WTC11 (cell line): ENCODE data around the gene MEGF11. TPM values are rescaled to one million over a fixed set of nuclear protein-coding genes. Genes with fewer than 3 reads are reported as not detected.

Experiments used
- ATF2 ChIP-seq: sonication (generic); formaldehyde crosslinking; IDR thresholded peaks from 2 replicates; pipeline ENCODE4 v1.8.1; 2022; ENCODE audit warnings: low read depth, missing genetic modification reagents, borderline replicate concordance
- E2F4 ChIP-seq: sonication (generic); formaldehyde crosslinking; IDR thresholded peaks from 2 replicates; pipeline ENCODE4 v1.8.1; 2022; ENCODE audit warnings: low read depth, mild to moderate bottlenecking, moderate library complexity, missing genetic modification reagents, borderline replicate concordance
- GTF2I ChIP-seq: fragments of 250-450 bp; sonication (Bioruptor Pico); conservative IDR thresholded peaks from 2 replicates; pipeline ENCODE4 v1.4.0; 2021; ENCODE audit warnings: mild to moderate bottlenecking
- MYBL2 ChIP-seq: sonication (generic); formaldehyde crosslinking; IDR thresholded peaks from 2 replicates; pipeline ENCODE4 v1.8.1; 2023; ENCODE audit warnings: mild to moderate bottlenecking, moderate library complexity, missing genetic modification reagents
- ZBTB21 ChIP-seq: sonication (generic); formaldehyde crosslinking; IDR thresholded peaks from 2 replicates; pipeline ENCODE4 v1.8.1; 2023; ENCODE audit warnings: mild to moderate bottlenecking, missing genetic modification reagents, borderline replicate concordance
- ZNF138 ChIP-seq: sonication (generic); formaldehyde crosslinking; conservative IDR thresholded peaks from 2 replicates; pipeline ENCODE4 v1.8.1; 2022; ENCODE audit warnings: mild to moderate bottlenecking, moderate library complexity, missing genetic modification reagents
- ZNF232 ChIP-seq: sonication (generic); formaldehyde crosslinking; IDR thresholded peaks from 2 replicates; pipeline ENCODE4 v1.8.0; 2022; ENCODE audit warnings: mild to moderate bottlenecking, missing genetic modification reagents
- ZNF416 ChIP-seq: fragments of 250-450 bp; sonication (Bioruptor Pico); IDR thresholded peaks from 2 replicates; pipeline ENCODE4 v1.9.0; 2021; ENCODE audit warnings: mild to moderate bottlenecking, inconsistent platforms
- ZNF532 ChIP-seq: fragments of 250-450 bp; sonication (Bioruptor Pico); IDR thresholded peaks from 2 replicates; pipeline ENCODE4 v1.9.0; 2021; ENCODE audit warnings: mild to moderate bottlenecking, borderline replicate concordance
- ZNF671 ChIP-seq: fragments of 250-450 bp; sonication (Bioruptor Pico); IDR thresholded peaks from 2 replicates; pipeline ENCODE4 v1.8.0; 2021; ENCODE audit warnings: mild to moderate bottlenecking
- total RNA-seq: library from RNA; stranded (reverse); gene quantifications from 3 replicates; pipeline ENCODE4 v1.2.3, GENCODE V29; 2021
- TF ChIP-seq, protein P1 (sequence below): sonication (generic); formaldehyde crosslinking; IDR thresholded peaks from 2 replicates; pipeline ENCODE4 v1.8.0; 2023; ENCODE audit warnings: mild to moderate bottlenecking, missing genetic modification reagents
- TF ChIP-seq, protein P2 (sequence below): sonication (generic); formaldehyde crosslinking; IDR thresholded peaks from 2 replicates; pipeline ENCODE4 v1.8.0; 2022; ENCODE audit warnings: mild to moderate bottlenecking, missing genetic modification reagents
- TF ChIP-seq, protein P3 (sequence below): sonication (generic); formaldehyde crosslinking; conservative IDR thresholded peaks from 2 replicates; pipeline ENCODE4 v1.8.1; 2022; ENCODE audit warnings: mild to moderate bottlenecking, missing genetic modification reagents
- TF ChIP-seq, protein P4 (sequence below): fragments of 250-450 bp; sonication (Bioruptor Pico); conservative IDR thresholded peaks from 2 replicates; pipeline ENCODE4 v1.9.0; 2021; ENCODE audit warnings: mild to moderate bottlenecking
- TF ChIP-seq, protein P5 (sequence below): sonication (generic); formaldehyde crosslinking; IDR thresholded peaks from 2 replicates; pipeline ENCODE4 v1.8.1; 2023; ENCODE audit warnings: mild to moderate bottlenecking, missing genetic modification reagents
- TF ChIP-seq, protein P6 (sequence below): sonication (generic); formaldehyde crosslinking; IDR thresholded peaks from 2 replicates; pipeline ENCODE4 v1.8.1; 2023; ENCODE audit warnings: mild to moderate bottlenecking, missing genetic modification reagents, moderate library complexity

MEGF11 gene
- total RNA-seq, 1 experiment from 2014 or later: 3.3 TPM

DNA sequence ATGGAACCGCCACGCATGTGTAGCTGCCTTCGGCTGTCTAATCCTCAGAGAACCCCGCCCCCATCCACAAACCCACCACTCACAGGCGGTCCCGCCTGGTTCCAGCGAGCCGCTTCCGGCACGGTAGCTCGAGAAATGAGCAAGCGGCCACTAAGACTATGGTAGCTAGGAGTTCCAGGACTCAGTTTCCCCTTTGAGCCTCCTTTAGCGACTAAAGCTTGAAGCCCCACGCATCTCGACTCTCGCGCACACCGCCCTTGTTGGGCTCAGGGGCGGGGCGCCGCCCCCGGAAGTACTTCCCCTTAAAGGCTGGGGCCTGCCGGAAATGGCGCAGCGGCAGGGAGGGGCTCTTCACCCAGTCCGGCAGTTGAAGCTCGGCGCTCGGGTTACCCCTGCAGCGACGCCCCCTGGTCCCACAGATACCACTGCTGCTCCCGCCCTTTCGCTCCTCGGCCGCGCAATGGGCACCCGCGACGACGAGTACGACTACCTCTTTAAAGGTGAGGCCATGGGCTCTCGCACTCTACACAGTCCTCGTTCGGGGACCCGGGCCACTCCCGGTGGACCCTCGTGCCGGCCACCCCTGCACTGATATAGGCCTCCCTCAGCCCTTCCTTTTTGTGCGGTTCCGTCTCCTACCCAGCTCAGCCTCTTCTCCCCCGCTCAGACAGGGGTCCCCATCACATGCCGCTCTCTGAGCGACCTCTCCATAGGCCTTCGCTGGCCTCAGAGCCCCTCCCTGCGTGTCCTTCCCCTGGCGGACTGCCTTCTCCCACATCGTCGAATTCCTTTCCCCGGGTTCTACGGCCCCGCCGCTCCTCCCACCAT, 384.2 kb downstream of the MEGF11 start, which contains the start of gene RAB11A (continued):
- TF ChIP-seq, protein P1, sequence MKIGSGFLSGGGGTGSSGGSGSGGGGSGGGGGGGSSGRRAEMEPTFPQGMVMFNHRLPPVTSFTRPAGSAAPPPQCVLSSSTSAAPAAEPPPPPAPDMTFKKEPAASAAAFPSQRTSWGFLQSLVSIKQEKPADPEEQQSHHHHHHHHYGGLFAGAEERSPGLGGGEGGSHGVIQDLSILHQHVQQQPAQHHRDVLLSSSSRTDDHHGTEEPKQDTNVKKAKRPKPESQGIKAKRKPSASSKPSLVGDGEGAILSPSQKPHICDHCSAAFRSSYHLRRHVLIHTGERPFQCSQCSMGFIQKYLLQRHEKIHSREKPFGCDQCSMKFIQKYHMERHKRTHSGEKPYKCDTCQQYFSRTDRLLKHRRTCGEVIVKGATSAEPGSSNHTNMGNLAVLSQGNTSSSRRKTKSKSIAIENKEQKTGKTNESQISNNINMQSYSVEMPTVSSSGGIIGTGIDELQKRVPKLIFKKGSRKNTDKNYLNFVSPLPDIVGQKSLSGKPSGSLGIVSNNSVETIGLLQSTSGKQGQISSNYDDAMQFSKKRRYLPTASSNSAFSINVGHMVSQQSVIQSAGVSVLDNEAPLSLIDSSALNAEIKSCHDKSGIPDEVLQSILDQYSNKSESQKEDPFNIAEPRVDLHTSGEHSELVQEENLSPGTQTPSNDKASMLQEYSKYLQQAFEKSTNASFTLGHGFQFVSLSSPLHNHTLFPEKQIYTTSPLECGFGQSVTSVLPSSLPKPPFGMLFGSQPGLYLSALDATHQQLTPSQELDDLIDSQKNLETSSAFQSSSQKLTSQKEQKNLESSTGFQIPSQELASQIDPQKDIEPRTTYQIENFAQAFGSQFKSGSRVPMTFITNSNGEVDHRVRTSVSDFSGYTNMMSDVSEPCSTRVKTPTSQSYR: 0 out of 2 replicates have a peak, but pooled peaks have one; percentile 39
- TF ChIP-seq ZNF232 (CRISPR knock-in tag): 0 out of 2 replicates have a peak, but pooled peaks have one; percentile 80
- TF ChIP-seq, protein P2, sequence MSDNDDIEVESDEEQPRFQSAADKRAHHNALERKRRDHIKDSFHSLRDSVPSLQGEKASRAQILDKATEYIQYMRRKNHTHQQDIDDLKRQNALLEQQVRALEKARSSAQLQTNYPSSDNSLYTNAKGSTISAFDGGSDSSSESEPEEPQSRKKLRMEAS (CRISPR knock-in tag): peak; percentile 83
- TF ChIP-seq ATF2: no peak
- peak; percentile 85; the same call in 1 of the 2 replicates for TF ChIP-seq ZNF416 (CRISPR knock-in tag)
- TF ChIP-seq, protein P3, sequence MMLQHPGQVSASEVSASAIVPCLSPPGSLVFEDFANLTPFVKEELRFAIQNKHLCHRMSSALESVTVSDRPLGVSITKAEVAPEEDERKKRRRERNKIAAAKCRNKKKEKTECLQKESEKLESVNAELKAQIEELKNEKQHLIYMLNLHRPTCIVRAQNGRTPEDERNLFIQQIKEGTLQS (CRISPR knock-in tag): no peak
- TF ChIP-seq E2F4 (CRISPR knock-in tag): peak; percentile 11; the same call in 1 of the 2 replicates
- no peak for TF ChIP-seq ZNF671
- TF ChIP-seq, protein P4, sequence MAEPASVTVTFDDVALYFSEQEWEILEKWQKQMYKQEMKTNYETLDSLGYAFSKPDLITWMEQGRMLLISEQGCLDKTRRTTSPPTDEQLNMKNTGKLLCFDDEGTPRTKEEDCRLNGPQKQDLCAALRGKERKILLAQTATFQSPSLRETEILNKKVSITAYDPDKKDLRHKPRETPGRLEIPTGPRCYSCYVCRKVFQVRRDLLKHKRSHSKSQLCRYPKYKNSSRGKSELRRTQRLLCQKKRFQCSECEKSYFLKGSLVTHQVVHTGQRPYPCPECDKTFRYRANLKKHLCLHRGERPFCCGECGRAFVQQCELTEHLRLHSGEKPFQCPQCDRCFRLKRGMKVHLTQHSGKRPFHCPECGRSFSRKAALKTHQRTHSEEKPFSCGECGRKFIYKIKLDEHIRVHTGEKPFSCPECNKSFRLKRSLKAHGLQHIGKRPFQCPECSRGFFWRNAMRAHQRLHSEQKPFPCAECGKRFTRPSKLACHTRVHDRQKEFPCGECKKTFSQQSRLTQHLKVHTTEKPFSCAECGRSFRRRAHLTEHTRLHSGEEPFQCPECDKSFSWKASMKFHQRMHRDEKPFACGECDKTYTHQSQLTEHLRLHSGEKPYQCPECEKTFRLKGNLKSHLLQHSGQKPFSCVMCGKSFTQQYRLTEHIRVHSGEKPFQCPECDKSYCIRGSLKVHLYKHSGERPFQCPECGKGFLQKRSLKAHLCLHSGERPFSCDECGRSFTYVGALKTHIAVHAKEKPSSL (CRISPR knock-in tag): no peak
- TF ChIP-seq ZNF138 (CRISPR knock-in tag): no peak
- TF ChIP-seq ZBTB21 (CRISPR knock-in tag): no peak
- TF ChIP-seq ZNF532: 0 out of 2 replicates have a peak, but pooled peaks have one; percentile 67
- TF ChIP-seq, protein P5, sequence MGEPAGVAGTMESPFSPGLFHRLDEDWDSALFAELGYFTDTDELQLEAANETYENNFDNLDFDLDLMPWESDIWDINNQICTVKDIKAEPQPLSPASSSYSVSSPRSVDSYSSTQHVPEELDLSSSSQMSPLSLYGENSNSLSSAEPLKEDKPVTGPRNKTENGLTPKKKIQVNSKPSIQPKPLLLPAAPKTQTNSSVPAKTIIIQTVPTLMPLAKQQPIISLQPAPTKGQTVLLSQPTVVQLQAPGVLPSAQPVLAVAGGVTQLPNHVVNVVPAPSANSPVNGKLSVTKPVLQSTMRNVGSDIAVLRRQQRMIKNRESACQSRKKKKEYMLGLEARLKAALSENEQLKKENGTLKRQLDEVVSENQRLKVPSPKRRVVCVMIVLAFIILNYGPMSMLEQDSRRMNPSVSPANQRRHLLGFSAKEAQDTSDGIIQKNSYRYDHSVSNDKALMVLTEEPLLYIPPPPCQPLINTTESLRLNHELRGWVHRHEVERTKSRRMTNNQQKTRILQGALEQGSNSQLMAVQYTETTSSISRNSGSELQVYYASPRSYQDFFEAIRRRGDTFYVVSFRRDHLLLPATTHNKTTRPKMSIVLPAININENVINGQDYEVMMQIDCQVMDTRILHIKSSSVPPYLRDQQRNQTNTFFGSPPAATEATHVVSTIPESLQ: no peak
- TF ChIP-seq, protein P6, sequence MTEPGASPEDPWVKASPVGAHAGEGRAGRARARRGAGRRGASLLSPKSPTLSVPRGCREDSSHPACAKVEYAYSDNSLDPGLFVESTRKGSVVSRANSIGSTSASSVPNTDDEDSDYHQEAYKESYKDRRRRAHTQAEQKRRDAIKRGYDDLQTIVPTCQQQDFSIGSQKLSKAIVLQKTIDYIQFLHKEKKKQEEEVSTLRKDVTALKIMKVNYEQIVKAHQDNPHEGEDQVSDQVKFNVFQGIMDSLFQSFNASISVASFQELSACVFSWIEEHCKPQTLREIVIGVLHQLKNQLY (CRISPR knock-in tag): no peak
- peak; percentile 72 for TF ChIP-seq MYBL2 (CRISPR knock-in tag)
- no peak for TF ChIP-seq GTF2I (CRISPR knock-in tag)
